ENCODE measurements around the gene MAGEB4. TPM values are rescaled to one million over a fixed set of nuclear protein-coding genes. Genes with fewer than 3 reads are reported as not detected.
A peak's percentile ranks its signal among the peaks of the same experiment; 100 is the strongest.
"Not testable (repeated sequence)": the region's sequence is repeated elsewhere in the genome, so short reads cannot be mapped to it uniquely, and the experiment has no call there.

Gene MAGEB4, protein sequence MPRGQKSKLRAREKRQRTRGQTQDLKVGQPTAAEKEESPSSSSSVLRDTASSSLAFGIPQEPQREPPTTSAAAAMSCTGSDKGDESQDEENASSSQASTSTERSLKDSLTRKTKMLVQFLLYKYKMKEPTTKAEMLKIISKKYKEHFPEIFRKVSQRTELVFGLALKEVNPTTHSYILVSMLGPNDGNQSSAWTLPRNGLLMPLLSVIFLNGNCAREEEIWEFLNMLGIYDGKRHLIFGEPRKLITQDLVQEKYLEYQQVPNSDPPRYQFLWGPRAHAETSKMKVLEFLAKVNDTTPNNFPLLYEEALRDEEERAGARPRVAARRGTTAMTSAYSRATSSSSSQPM
- total RNA-seq (2014; rRNA removed; shearing (Covaris generic)), result not detected in 2 replicates

DNA sequence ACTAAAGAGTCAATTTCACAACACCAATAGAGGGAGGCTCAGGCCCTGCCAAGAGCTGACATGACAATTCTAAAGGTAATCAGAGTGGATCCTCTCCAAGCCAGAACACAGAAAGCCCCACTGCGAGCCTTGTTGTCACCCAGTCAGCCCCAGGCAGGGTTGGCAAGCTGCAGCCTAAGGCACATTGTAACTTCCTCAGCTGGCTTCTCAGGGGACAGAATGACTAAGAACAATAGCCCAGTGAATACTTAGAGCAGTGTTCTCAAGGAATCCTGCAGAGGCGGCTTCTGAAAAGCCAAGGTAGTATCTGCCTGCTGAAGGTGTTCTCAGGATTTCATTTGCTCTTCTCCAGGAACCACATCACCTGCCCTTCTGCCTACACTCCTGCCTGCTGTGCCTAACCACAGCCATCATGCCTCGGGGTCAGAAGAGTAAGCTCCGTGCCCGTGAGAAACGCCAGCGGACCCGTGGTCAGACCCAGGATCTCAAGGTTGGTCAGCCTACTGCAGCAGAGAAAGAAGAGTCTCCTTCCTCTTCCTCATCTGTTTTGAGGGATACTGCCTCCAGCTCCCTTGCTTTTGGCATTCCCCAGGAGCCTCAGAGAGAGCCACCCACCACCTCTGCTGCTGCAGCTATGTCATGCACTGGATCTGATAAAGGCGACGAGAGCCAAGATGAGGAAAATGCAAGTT, at the start of gene MAGEB4:
Gene MAGEB4, plus strand, starts transcription at position 277 of the 692 bp plus-strand sequence. Its CDS starts 136 bp downstream, at position 413.
- no peak for DNase-seq (ENCODE audit: low read depth)

DNA sequence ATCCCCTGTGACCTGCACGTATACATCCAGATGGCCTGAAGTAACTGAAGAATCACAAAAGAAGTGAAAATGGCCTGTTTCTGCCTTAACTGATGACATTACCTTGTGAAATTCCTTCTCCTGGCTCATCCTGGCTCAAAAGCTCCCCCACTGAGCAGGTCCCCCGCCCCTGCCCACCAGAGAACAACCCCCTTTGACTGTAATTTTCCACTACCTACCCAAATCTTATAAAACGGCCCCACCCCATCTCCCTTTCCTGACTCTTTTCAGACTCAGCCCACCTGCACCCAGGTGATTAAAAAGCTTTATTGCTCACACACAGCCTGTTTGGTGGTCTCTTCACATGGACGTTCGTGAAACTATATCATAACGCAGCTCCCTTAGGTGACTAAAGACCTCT, 47.9 kb upstream of the MAGEB4 start:
- not testable (repeated sequence) for DNase-seq (ENCODE audit: low read depth)

DNA sequence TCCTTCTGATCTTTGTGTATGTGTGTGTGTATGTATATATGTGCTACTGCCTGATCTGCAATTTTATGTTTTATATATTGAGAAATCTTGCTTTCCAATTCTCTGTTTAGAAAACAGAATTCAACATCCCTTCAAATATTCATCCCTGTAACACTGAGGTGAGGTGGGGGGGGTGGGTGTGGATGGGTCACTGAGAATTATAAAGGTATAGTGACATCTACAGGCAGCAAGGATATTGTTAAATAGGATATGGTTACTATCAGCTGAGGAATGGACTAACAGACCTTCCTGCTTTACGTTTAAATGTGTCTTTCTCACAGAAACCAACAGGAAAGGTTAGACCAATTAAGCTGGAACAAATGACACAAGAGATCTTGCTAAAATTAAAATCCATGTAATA, 45.5 kb upstream of the MAGEB4 start:
- no peak for DNase-seq (ENCODE audit: low read depth)

DNA sequence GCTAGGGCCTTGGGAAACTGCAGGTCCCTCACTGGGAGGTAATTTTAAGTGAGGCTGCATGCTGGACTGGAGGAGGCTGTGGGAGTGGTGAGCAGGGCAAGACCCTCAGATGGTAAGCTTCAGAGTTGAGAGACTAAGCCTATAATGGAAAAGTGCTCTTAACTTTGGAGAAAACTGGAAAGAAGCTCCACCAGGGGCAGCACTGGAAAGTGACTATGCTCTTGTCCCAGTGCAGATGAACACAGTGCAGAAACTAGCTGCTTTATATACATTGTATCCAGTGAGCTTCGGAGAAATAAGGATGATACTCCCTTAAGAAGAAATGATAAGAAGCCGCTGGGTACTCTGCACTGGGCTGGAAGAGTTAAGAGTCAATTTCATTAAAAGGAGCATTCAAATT, 29.6 kb upstream of the MAGEB4 start:
- no peak for DNase-seq (ENCODE audit: low read depth)

DNA sequence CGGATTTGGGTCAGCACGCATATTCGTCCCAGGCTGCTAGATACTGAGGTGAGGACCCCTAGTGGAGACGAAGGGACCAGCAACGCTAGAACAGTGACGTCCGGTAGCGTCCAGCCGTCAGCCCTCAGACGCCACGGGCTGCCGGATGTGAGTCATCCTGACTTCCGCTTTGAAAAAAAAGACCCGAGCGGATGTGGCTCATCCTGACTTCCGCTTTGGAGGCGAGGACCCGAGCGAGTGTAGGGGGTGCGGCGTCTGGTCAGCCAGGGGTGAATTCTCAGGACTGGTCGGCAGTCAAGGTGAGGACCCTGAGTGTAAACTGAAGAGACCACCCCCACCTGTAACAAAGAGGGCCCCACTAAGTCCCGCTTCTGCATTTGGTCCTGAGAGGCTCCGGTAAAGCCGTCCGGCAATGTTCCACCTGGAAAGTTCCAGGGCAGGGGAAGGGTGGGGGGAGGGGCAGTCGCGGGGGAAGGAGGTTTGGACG, 26.4 kb upstream of the MAGEB4 start, which contains the start of gene MAGEB2:
Gene MAGEB2, plus strand, starts transcription at position 207 of the 487 bp plus-strand sequence. CDS start 3,018 bp downstream, outside the sequence.
- peak; percentile 70 for DNase-seq (ENCODE audit: low read depth)

DNA sequence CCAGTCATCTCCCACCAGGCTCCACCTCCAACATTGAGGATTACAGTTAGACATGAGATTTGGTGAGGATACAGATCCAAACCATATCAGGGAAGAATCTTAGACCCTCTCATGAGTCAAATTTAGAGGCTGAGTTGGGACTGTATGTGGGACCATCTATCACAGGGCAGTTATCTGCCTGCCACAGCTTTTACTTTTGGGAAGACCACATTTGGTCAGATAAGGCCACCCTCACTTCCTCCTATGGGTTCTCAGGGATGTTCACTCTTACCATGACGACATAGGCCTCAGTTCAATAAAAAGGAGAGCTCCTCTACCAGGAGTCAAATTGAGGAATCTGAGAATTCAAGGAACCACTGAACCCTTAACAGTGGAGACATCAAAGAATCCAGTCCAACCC, 24.3 kb upstream of the MAGEB4 start:
- DNase-seq (ENCODE audit: low read depth), result no peak

DNA sequence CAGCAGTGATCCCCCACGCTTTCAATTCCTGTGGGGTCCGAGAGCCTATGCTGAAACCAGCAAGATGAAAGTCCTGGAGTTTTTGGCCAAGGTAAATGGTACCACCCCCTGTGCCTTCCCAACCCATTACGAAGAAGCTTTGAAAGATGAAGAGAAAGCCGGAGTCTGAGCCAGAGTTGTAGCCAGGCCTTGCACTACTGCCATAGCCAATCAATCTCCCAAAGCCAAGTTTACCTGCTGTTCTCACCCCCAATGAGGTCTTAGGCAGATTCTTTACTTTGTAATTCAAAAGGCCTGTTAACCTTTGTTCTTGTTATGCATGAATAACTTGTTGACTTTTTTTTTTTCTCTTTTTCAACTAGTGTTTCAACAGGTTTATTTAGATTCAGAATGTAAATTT, 22.4 kb upstream of the MAGEB4 start:
- no peak for DNase-seq (ENCODE audit: low read depth)

DNA sequence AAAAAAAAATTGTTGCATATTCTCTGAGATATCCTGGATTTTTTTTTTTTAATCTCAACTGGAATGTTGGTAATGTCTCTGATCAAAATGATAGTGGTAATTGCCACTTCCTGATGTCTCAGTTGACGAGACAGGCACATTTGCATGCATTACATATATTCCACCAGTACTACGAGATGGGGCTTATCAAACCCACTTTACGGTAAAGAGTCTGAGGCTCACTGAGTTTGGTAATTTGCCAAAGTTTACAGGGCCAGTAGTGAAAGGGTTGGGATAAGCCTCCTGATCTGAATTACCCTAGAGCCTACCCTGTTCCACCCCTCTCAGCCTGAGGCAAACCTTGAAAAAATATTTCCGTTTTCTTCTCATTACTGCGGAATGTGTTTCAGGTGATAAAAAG, 21.1 kb upstream of the MAGEB4 start:
- no peak for DNase-seq (ENCODE audit: low read depth)

DNA sequence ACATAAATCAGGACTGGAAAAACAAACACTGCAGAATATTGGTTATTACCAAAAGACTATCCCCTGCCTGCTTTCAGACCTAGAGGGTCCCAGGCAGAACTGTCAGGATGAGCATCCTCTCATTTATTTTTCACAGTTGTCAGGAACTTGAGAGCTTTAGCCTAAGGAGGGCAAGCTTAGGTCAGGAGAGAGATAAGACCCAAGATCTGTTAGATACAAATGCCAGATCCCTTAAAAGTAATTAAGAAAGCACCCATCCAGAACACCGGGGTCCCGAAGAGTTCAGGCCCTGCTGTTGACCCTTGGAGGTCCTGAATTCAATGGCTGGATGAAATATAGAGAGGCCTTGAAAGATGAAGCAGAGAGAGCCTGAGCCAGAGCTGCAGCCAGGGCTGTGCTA, 17.3 kb upstream of the MAGEB4 start:
- no peak for DNase-seq (ENCODE audit: low read depth)

DNA sequence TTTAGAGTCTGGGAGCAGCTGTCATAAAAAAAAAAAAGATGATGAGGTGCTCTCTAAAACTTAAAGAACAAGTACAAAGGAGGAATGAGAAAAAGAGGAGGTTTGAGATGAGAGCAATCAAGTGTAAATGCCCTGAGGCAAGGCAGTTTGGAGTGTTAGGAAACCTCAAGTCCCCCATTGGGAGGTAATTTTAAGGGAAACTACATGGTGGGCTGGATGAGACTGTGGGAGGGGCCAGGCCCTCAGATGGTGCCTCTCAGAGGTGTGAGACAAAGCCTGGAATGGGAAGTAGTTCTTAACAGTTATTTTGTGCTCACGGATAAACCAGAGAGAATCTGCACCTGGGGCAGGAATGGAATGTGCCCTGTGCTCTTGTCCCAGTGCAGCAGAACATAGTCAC, 13.3 kb upstream of the MAGEB4 start:
- DNase-seq (ENCODE audit: low read depth), result no peak

DNA sequence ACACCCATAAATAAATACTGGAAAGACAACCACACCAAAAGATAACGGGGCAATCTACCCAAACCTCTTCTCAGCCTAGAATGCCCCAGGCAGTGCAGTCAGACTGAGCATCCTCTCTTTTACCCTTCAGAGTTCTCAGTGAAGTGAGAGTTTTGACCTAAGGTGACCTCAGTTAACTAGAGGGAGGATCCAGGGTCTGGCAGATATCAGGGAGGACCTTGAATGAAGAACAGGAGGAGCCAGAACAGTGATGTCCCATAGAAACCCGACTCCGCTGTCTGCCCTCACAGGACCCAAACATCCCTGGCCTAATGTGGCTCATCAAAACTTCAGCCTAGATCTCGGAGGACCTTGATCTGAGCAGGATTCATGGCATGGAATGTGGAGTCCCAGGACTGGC, 11.4 kb upstream of the MAGEB4 start, which contains the start of gene MAGEB3:
Gene MAGEB3, plus strand, starts transcription at position 263 of the 400 bp plus-strand sequence. CDS start 5,268 bp downstream, outside the sequence.
- DNase-seq (ENCODE audit: low read depth), result no peak

DNA sequence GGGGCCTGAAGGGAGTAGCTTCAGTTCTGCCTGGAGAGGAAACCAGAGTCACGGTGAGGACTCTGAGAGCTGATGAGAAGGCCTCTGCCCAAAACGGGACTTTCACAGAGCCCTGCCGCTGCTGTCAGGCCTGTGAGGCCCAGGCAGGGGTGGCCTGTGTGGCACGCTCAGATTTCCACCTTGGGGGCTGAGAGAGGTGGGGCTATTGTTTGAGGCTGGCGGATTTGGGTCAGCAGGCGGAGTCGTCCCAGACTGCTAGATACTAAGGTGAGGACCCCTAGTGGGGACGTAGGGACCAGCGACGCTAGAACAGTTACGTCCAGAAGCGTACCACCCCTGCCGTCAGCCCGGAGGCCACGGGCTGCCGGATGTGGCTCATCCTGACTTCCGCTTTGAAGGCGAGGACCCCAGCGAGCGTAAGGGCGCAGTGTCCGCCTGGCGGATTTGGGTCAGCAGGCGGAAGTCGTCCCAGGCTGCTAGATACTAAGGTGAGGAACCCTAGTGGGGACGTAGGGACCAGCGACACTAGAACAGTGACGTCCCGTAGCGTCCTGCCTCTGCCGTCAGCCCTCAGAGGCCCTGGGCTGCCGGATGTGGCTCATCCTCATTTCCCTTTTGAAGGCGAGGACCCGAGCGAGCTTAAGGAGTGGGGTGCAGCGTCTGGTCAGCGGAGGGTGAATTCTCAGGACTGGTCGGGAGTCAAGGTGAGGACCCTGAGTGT, 5.1 kb downstream of the MAGEB4 start, which contains the start of gene MAGEB1:
Gene MAGEB1, plus strand, starts transcription at position 378 of the 721 bp plus-strand sequence. CDS start 3,348 bp downstream, outside the sequence.
- peak; percentile 86 for DNase-seq (ENCODE audit: low read depth)

DNA sequence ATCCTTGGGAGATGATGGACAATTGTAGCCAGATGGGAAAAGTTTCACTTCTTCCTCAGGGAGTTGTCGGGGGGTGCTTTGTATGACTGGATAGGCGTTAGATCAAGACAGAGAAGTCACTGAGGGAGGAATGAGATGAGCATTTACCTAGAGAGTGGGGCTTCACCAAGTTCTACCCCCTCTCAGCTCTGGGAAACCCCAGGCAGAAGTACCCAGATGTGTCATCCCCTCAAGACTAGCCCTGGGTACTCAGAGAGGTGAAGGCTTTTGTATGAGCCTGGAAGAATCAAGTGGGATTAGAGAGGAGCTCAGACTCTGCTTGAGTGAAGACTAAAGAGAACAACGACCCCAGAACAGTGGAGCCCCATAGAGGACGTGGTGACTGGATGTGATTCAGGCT, 7.1 kb downstream of the MAGEB4 start:
- no peak for DNase-seq (ENCODE audit: low read depth)

DNA sequence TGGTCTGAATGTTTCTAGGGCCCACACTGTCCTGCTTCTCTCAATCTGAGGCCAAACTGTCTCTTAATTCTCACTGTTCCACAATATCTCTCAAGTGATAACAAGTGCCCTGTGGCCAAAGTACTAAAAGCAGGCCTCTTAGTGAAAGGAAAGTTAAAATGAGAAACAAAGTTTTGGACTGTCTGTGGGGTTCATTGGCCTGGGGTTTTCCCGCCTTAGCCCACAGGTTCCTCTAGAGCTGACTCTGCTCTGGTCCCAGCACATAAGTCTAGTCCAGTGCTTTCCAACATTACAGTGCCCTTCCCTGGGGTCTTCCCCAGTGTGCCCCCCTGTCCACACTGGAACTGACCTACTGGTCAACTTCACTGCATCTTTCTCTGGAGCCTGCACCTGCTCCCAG, 11.5 kb downstream of the MAGEB4 start:
- DNase-seq (ENCODE audit: low read depth), result no peak

DNA sequence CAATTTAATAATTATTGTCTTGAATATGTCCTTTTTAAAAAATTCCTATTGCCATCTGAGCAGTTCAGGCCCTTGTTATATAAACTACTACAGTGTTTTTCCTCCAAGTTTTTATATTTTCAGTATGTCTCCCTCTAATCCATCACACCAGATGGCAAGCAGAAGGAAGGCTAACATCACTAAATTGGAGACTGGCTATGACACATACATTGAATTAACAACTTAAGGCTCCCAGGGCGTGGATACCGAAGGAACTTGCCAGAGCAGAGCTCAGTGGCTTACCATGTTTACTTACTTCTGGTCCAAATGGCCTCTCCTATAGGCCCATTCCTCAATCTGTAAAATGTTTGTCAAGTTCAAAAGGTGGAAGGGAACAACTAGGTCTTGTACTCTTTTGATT, 18.1 kb downstream of the MAGEB4 start:
- DNase-seq (ENCODE audit: low read depth), result no peak

DNA sequence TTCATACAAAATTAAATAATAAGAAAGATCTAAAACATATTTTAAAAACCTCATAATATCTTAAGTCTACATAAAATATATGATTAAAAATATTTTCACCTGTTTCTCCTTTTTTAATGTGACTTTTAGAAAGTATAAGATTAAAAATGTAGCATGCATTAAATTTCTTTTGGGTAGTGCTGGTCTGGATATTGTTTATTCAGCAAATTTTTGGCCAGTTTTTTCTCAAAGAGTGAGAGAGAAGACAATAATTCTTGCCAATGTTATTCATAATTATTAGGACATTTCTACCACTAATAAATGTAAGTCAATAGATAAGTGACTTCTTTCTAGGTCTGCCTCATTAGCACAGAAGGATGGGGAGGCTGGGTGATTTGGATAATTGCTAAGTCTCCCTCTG, 19.2 kb downstream of the MAGEB4 start:
- DNase-seq (ENCODE audit: low read depth), result no peak

DNA sequence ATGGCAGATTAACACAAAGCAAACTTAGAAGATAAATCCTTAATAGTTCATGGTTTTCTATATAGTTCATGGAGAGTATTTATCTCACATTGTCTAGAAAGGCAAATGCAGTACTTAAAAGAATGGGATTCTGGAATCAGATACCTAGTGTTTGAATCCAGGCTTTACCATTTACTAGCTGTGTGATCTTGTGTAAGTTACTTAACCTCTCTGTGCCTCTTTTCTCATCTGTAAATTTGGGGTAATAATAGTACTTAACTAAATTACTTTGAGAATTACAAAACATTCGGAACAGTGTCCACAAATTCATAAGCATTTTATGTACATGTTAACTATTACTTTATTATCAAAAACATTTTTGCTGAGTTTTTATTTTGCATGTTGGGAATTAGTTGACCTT, 21.0 kb downstream of the MAGEB4 start:
- no peak for DNase-seq (ENCODE audit: low read depth)

DNA sequence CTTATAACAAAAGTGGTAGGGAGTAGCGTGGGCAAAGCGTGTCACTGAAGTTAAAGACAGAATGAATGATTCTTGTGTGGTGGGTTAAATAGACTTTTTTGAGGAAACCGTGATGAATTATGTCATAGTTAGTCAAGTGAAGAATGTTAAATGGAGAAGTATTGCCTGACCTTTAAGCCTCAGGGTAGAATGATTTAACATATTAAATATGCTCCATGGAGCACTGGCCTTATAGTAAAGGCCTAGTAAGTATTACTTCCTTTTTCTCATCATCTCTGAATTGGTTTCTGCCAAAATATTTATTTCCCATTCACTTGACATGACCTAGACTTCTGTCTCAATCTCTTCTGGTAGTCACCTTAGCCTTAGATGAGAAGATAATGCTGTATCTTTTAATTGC, 28.8 kb downstream of the MAGEB4 start:
- no peak for DNase-seq (ENCODE audit: low read depth)

DNA sequence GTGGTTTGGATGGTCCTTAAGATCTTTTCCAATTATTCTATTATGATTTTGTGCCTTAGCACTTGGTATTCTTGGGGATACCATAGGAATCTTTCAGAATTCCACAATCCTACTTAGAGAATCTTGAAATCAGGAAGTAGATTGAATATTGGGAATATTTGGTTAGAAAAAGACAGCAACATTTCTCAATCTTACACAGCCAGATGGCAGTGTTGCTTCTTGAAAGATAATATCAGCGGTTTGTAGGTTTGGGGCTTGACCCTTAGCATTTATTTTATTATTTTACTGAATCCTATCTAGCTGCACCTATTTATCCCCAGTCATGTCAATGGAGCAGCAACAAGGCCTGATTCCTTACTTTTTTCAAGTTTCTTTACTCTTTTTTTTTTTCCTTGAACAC, 33.7 kb downstream of the MAGEB4 start:
- DNase-seq (ENCODE audit: low read depth), result peak; percentile 2

DNA sequence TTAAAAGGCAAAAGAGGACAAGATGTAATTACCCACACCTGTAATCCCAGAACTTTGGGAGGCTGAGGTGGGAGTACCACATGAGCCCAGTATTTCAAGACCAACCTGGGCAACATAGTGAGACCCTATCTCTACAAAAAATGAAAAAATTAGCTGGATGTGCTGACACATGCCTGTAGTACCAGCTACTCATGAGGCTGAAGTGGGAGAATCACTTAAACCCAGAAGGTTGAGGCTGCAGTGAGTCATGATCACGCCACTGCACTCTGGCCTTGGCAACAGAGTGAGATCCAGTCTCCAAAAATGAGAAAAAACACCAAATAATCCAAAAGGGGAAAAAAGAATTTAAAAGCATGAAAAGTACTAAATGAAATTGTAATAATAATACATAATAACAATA, 36.6 kb downstream of the MAGEB4 start:
- peak; percentile 9 for DNase-seq (ENCODE audit: low read depth)

DNA sequence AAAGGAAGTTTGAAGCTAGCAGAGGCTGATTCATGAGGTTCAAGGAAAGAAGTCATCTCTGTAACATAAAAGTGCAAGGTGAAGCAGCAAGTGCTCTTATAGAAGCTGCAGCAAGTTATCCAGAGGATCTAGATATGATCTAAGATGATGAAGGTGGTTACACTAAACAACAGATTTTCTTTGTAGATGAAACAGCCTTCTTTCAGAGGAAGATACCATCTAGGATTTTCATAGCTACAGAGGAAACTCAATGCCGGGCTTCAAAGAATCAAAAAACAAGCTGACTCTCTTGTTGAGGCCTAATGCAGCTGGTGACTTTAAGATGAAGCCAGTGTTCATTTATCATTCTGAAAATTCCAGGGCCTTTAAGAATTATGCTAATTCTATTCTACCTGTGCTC, 38.6 kb downstream of the MAGEB4 start:
- no peak for DNase-seq (ENCODE audit: low read depth)

DNA sequence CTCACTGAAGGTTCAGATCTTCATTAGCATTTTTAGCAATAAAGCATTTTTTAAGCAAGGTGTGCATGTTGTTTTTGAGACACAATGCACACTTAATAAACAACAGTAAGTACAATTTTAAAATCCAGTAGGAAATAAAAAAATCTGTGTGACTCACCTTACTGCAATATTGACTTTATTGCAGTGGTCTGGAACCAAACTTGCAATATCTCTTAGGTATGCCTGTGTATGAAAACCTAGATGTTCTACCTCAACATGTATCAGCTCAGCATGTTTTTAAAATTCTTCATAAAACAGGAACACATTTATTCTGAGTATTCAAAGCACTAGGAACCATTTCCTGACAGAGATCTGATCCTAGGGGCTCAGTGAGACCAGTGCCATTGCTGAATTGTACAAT, 40.7 kb downstream of the MAGEB4 start:
- no peak for DNase-seq (ENCODE audit: low read depth)
